HEK293T (cell line): ENCODE data around the gene MGLL.

Experiments used
- BHLHE40 ChIP-seq: fragments of 450-650 bp; IDR thresholded peaks from 2 replicates; pipeline ENCODE4 v1.6.1; 2016; ENCODE audit warnings: mild to moderate bottlenecking, moderate library complexity, borderline replicate concordance
- ELF4 ChIP-seq: fragments of 450-650 bp; IDR thresholded peaks from 2 replicates; pipeline ENCODE4 v1.6.1; 2017; ENCODE audit warnings: antibody characterized with exemption
- FOXA1 ChIP-seq: fragments of 450-650 bp; IDR thresholded peaks from 2 replicates; pipeline ENCODE4 v1.6.1; 2016; ENCODE audit warnings: mild to moderate bottlenecking
- FOXM1 ChIP-seq: fragments of 450-650 bp; IDR thresholded peaks from 2 replicates; pipeline ENCODE4 v1.6.1; 2017; ENCODE audit warnings: mild to moderate bottlenecking, borderline replicate concordance
- LEF1 ChIP-seq: fragments of 450-650 bp; IDR thresholded peaks from 2 replicates; pipeline ENCODE4 v1.6.1; 2017; ENCODE audit warnings: mild to moderate bottlenecking, borderline replicate concordance
- NFRKB ChIP-seq: fragments of 450-650 bp; IDR thresholded peaks from 2 replicates; pipeline ENCODE4 v1.6.1; 2016; ENCODE audit warnings: mild to moderate bottlenecking, moderate library complexity
- PKNOX1 ChIP-seq: fragments of 450-650 bp; IDR thresholded peaks from 2 replicates; pipeline ENCODE4 v1.6.1; 2016
- SP1 ChIP-seq: fragments of 450-650 bp; IDR thresholded peaks from 2 replicates; pipeline ENCODE4 v1.6.1; 2017
- SUZ12 ChIP-seq: fragments of 450-650 bp; IDR thresholded peaks from 2 replicates; pipeline ENCODE4 v1.6.1; 2016; ENCODE audit warnings: mild to moderate bottlenecking

GRCh38 chr3:127679534-127680145 lies 142.7 kb downstream of the MGLL start:
- TF ChIP-seq PKNOX1 (no peak), BHLHE40 (no peak), NFRKB (no peak), FOXA1 (no peak), SUZ12 (no peak), SP1 (no peak), FOXM1 (no peak), LEF1 (no peak), ELF4 (no peak)
